Natural killer cell (primary cell): ENCODE measurements around the gene KY. TPM values are rescaled to one million over a fixed set of nuclear protein-coding genes. Genes with fewer than 3 reads are reported as not detected.

ENCODE experiments used
- ATAC-seq, 3 donors: fragments of 150-1000 bp in 2 of 3; fragments of 200-7000 bp in 1 of 3; cut with Tn5 transposase; 1 replicate in 1 of 3; 2 replicates in 2 of 3; pipeline ENCODE4 v1.10.0; 2021; ENCODE audit warnings: mild to moderate bottlenecking in 2 of 3, moderate library complexity in 2 of 3
- DNase-seq, 2 donors: peaks; one replicate each; pipeline versions ENCODE4 v3.0.0 to v3.0.0-alpha.2; 2013 to 2021; ENCODE audit warnings: mixed read lengths in 1 of 2
- H3K27ac ChIP-seq: one replicate; pipeline ENCODE4 v1.5.1; 2013; ENCODE audit warnings: mild to moderate bottlenecking, low read length
- H3K27me3 ChIP-seq: one replicate; pipeline ENCODE4 v1.6.1; 2013; ENCODE audit warnings: low read length; ENCODE audit not compliant: control insufficient read depth, insufficient read depth
- H3K36me3 ChIP-seq: one replicate; pipeline ENCODE4 v1.6.1; 2013; ENCODE audit warnings: low read length; ENCODE audit not compliant: control insufficient read depth, insufficient read depth
- H3K4me1 ChIP-seq: one replicate; pipeline ENCODE4 v1.6.1; 2013; ENCODE audit warnings: low read length; ENCODE audit not compliant: control insufficient read depth, insufficient read depth
- H3K4me3 ChIP-seq: one replicate; pipeline ENCODE4 v1.5.1; 2013; ENCODE audit warnings: low read length
- H3K9me3 ChIP-seq: one replicate; pipeline ENCODE4 v1.6.1; 2013; ENCODE audit warnings: low read length; ENCODE audit not compliant: control insufficient read depth, insufficient read depth
- H3K27ac Mint-ChIP-seq, 2 donors: one replicate each; pipeline ENCODE4 v1.8.0; 2022; ENCODE audit warnings: mild to moderate bottlenecking in 2 of 2, mixed read lengths in 2 of 2, moderate library complexity in 1 of 2
- H3K27me3 Mint-ChIP-seq, 2 donors: one replicate each; pipeline ENCODE4 v1.8.0; 2022; ENCODE audit warnings: low read depth in 2 of 2, mixed read lengths in 2 of 2
- H3K36me3 Mint-ChIP-seq: one replicate; pipeline ENCODE4 v1.8.0; 2022; ENCODE audit warnings: mixed read lengths
- H3K4me1 Mint-ChIP-seq, 2 donors: one replicate each; pipeline ENCODE4 v1.8.0; 2022; ENCODE audit warnings: mixed read lengths in 2 of 2
- H3K4me3 Mint-ChIP-seq: one replicate; pipeline ENCODE4 v1.8.0; 2022; ENCODE audit warnings: mild to moderate bottlenecking, moderate library complexity, mixed read lengths
- H3K9me3 Mint-ChIP-seq, 2 donors: one replicate each; pipeline ENCODE4 v1.8.0; 2022; ENCODE audit warnings: mixed read lengths in 2 of 2
- CTCF ChIP-seq: fragments of 200-600 bp; IDR thresholded peaks from one replicate; pipeline ENCODE4 v1.8.0; 2022; ENCODE audit warnings: antibody characterized with exemption
- WGBS: methylation state at CpG from one replicate; pipeline ENCODE4 v1.1.7; 2013; ENCODE audit warnings: missing lambda C conversion rate; ENCODE audit not compliant: insufficient coverage; 5-methylcytosine and 5-hydroxymethylcytosine counted together
- intact Hi-C: fragments of 100-400 bp; cut with micrococcal nuclease; formaldehyde crosslinking; loops from one replicate; pipeline ENCODE4 v1.14.2; 2022
- total RNA-seq, 4 donors: library from RNA; stranded (reverse); fragments of 120-200 nt in 1 of 4; gene quantifications; one replicate each; pipeline versions ENCODE4 v1.2.3 to v1.2.4, GENCODE V29; 2013 to 2022

The KY gene
- total RNA-seq, 3 donors from 2014 or later (not counting 1 experiment from before 2014, with no cell fraction given), result 0.15 TPM; not detected in 2

- Histone ChIP-seq H3K27ac (no peak overlapping the region), H3K36me3 (no peaks in the 10 kb centered on the region), H3K4me3 (no peak overlapping the region), H3K9me3 (no peaks in the 10 kb centered on the region), H3K27me3 (no peaks in the 10 kb centered on the region), H3K4me1 (peaks cover 10% of the 10 kb centered on the region)
- no peak for TF ChIP-seq CTCF
- WGBS, result 65% methylated on average over 13 of the region's 13 CpGs
- intact Hi-C loops, result no loop called here
- H3K27ac Mint-ChIP-seq, result no peak overlapping the region
- H3K4me3 Mint-ChIP-seq, result no peak overlapping the region
- H3K9me3 Mint-ChIP-seq, result no peaks in the 10 kb centered on the region
- DNase-seq (no peak), ATAC-seq (no peak)
- H3K36me3 Mint-ChIP-seq, result no peaks in the 10 kb centered on the region
- peaks cover 0 to 12% of the 10 kb centered on the region in 2 donors for H3K4me1 Mint-ChIP-seq
- peaks cover 0 to 5% of the 10 kb centered on the region in 2 donors for H3K27me3 Mint-ChIP-seq
Observed at GRCh38 chr3:134607054-134608022, 43.5 kb downstream of the KY start.

GRCh38 chr3:134606033-134607025 lies 44.5 kb downstream of the KY start:
- Mint-ChIP-seq H3K27ac (no peak overlapping the region), H3K4me3 (no peak overlapping the region), H3K27me3 (peaks cover 0 to 5% of the 10 kb centered on the region in 2 donors), H3K4me1 (peaks cover 0 to 12% of the 10 kb centered on the region in 2 donors), H3K9me3 (no peaks in the 10 kb centered on the region), H3K36me3 (no peaks in the 10 kb centered on the region)
- no peak for DNase-seq
- Histone ChIP-seq H3K27me3 (no peaks in the 10 kb centered on the region), H3K4me3 (no peak overlapping the region), H3K4me1 (peaks cover 10% of the 10 kb centered on the region), H3K27ac (no peak overlapping the region), H3K36me3 (no peaks in the 10 kb centered on the region), H3K9me3 (no peaks in the 10 kb centered on the region)
- 20% methylated on average over 12 of the region's 12 CpGs for WGBS
- ATAC-seq, result peak in 1 of 3 donors; percentile 36
- intact Hi-C loops, result no loop called here
- no peak for TF ChIP-seq CTCF

GRCh38 chr3:134605556-134605955 lies 45.3 kb downstream of the KY start:
- intact Hi-C loops, result no loop called here
- Histone ChIP-seq H3K4me3 (no peak overlapping the region), H3K27ac (no peak overlapping the region), H3K4me1 (peaks cover 16% of the 10 kb centered on the region), H3K9me3 (no peaks in the 10 kb centered on the region), H3K27me3 (no peaks in the 10 kb centered on the region), H3K36me3 (no peaks in the 10 kb centered on the region)
- H3K36me3 Mint-ChIP-seq, result no peaks in the 10 kb centered on the region
- no peaks in the 10 kb centered on the region for H3K9me3 Mint-ChIP-seq
- no peak overlapping the region for H3K4me3 Mint-ChIP-seq
- no peak for ATAC-seq
- H3K4me1 Mint-ChIP-seq, result peaks cover 0 to 17% of the 10 kb centered on the region in 2 donors
- WGBS, result 74% methylated on average over 6 of the region's 6 CpGs
- no peak for DNase-seq
- no peak for TF ChIP-seq CTCF
- peaks cover 0 to 5% of the 10 kb centered on the region in 2 donors for H3K27me3 Mint-ChIP-seq
- H3K27ac Mint-ChIP-seq, result no peak overlapping the region
